Caco-2 (cell line): ENCODE measurements around the gene QPRT. TPM values are rescaled to one million over a fixed set of nuclear protein-coding genes. Genes with fewer than 3 reads are reported as not detected.
"Not testable (repeated sequence)": the region's sequence is repeated elsewhere in the genome, so short reads cannot be mapped to it uniquely, and the experiment has no call there.

Experiments used
- Bru-seq: library from RNA; stranded (reverse); fragments of 400-500 nt; gene quantifications from one replicate; lab custom pipeline; 2021; lab: Mats Ljungman, UMichigan
- BruChase-seq, 2 experiments: library from RNA; stranded (reverse); fragments of 400-500 nt; gene quantifications; one replicate each; lab custom pipeline; 2021; lab: Mats Ljungman, UMichigan
- BruUV-seq: library from RNA; stranded (reverse); fragments of 400-500 nt; replicated peaks from 2 replicates; lab custom pipeline; 2021; lab: Mats Ljungman, UMichigan
- CTCF ChIA-PET: fragments of 300-600 bp; sonication (Branson Sonifier 250); formaldehyde crosslinking; loops from one replicate; lab custom pipeline; 2022; ENCODE audit warnings: antibody characterized with exemption; lab: Charles Lee
- POLR2A ChIA-PET: fragments of 300-600 bp; sonication (Branson Sonifier 250); formaldehyde crosslinking; loops from one replicate; lab custom pipeline; 2022; ENCODE audit warnings: antibody characterized with exemption; lab: Charles Lee
- DNase-seq, 2 experiments: peaks; one replicate each; pipeline versions ENCODE4 v3.0.0 to v3.0.0-alpha.2; 2020 to 2022
- H3K27me3 ChIP-seq: replicated peaks from 2 replicates; pipeline ENCODE4 v1.6.0; 2011; ENCODE audit warnings: low read length; ENCODE audit not compliant: control insufficient read depth, insufficient read depth
- H3K36me3 ChIP-seq: 2 replicates; pipeline ENCODE4 v1.5.1; 2011; ENCODE audit warnings: low read length; ENCODE audit not compliant: control insufficient read depth, insufficient read depth
- H3K4me1 ChIP-seq: fragments of 250-450 bp; sonication (Bioruptor Pico); 2 replicates; pipeline ENCODE4 v1.5.1; 2020; ENCODE audit warnings: mild to moderate bottlenecking
- H3K4me3 ChIP-seq: 2 replicates; pipeline ENCODE4 v1.5.1; 2011; ENCODE audit warnings: low read depth, mild to moderate bottlenecking, control low read depth, low read length
- H3K9me3 ChIP-seq: fragments of 250-450 bp; sonication (Bioruptor Pico); 2 replicates; pipeline ENCODE4 v1.5.1; 2020; ENCODE audit warnings: mild to moderate bottlenecking, moderate library complexity
- H3K27ac Mint-ChIP-seq: one replicate; pipeline ENCODE4 v1.8.0; 2022; ENCODE audit warnings: mixed read lengths; ENCODE audit not compliant: unreplicated experiment
- H3K27me3 Mint-ChIP-seq: one replicate; pipeline ENCODE4 v1.8.0; 2022; ENCODE audit warnings: mixed read lengths; ENCODE audit not compliant: insufficient read depth, unreplicated experiment
- H3K36me3 Mint-ChIP-seq: one replicate; pipeline ENCODE4 v1.8.0; 2022; ENCODE audit warnings: mild to moderate bottlenecking, mixed read lengths; ENCODE audit not compliant: insufficient read depth, unreplicated experiment
- H3K4me1 Mint-ChIP-seq: one replicate; pipeline ENCODE4 v1.8.0; 2022; ENCODE audit warnings: low read depth, mixed read lengths; ENCODE audit not compliant: unreplicated experiment
- H3K4me3 Mint-ChIP-seq: one replicate; pipeline ENCODE4 v1.8.0; 2022; ENCODE audit warnings: mild to moderate bottlenecking, moderate library complexity, mixed read lengths; ENCODE audit not compliant: unreplicated experiment
- H3K9me3 Mint-ChIP-seq: one replicate; pipeline ENCODE4 v1.8.0; 2022; ENCODE audit warnings: mixed read lengths; ENCODE audit not compliant: unreplicated experiment
- CTCF ChIP-seq, 2 experiments: fragments of 200-600 bp in 1 of 2; IDR thresholded peaks; 1 replicate in 1 of 2; 2 replicates in 1 of 2; pipeline versions ENCODE4 v1.5.1 to v1.8.0; 2011 to 2022; ENCODE audit warnings: antibody characterized with exemption in 1 of 2, control low read depth in 1 of 2, inconsistent platforms in 1 of 2, low read depth in 1 of 2, low read length in 1 of 2, mild to moderate bottlenecking in 1 of 2, moderate library complexity in 1 of 2; ENCODE audit not compliant: insufficient read depth in 1 of 2, severe bottlenecking in 1 of 2, unreplicated experiment in 1 of 2
- intact Hi-C: fragments of 100-400 bp; cut with micrococcal nuclease; formaldehyde crosslinking; loops from one replicate; pipeline ENCODE4 v1.10.0; 2022; ENCODE audit not compliant: unreplicated experiment
- long read RNA-seq: library from polyadenylated mRNA; stranded (forward); transcript quantifications from one replicate; pipeline ENCODE4 v2.0.0, GENCODE V29; 2022
- total RNA-seq: library from RNA; stranded (reverse); gene quantifications from 2 replicates; pipeline ENCODE4 v1.2.3, GENCODE V29; 2022

The QPRT gene
- total RNA-seq = 176 and 178 TPM in 2 replicates
- Bru-seq, nascent RNA = percentile 94 among the genes with signal in this experiment
- percentile 97 among the genes with signal in this experiment for BruChase-seq, experiment 1, labeled RNA remaining after a 2-hour chase
- percentile 98 among the genes with signal in this experiment for BruChase-seq, experiment 2, labeled RNA remaining after a 6-hour chase
- long read RNA-seq, transcript QPRT-202 (4 exons, 2,343 nt) = major isoform, 185 of 255 reads
- long read RNA-seq, transcript QPRT-204 (1 exons, 2,199 nt) = minor isoform, 6 of 255 reads
- long read RNA-seq, partial matches to known transcripts = 16 of 255 reads
- long read RNA-seq, other reads (novel, unspliced or antisense) = 47 of 255 reads

- peaks cover 34% of the 10 kb centered on the region for H3K36me3 Mint-ChIP-seq
- peak; percentile 90 to 92 for DNase-seq
- H3K9me3 ChIP-seq = no peaks in the 10 kb centered on the region
- H3K9me3 Mint-ChIP-seq = no peaks in the 10 kb centered on the region
- intact Hi-C loops = no loop called here
- no peak for TF ChIP-seq CTCF (IDR thresholded peaks at IDR 0.05; ENCODE audit: insufficient read depth in 1 of 2, low read depth in 1 of 2, low read length in 1 of 2, severe bottlenecking in 1 of 2, unreplicated experiment in 1 of 2)
- H3K4me3 ChIP-seq = peak within 1 kb of the TSS; percentile 55
- CTCF ChIA-PET = interaction anchor here (0.7 to 1.5 kb wide), 2 partner anchors 21 to 37 kb away, joined by 4 to 5 read pairs; no protein-coding TSS in a partner anchor
- no peaks in the 10 kb centered on the region for H3K27me3 ChIP-seq
- H3K27ac Mint-ChIP-seq = peak within 1 kb of the TSS; percentile 96
- H3K4me1 Mint-ChIP-seq = peaks cover 9% of the 10 kb centered on the region
- H3K36me3 ChIP-seq = peaks cover 1% of the 10 kb centered on the region
- no TSS peak for BruUV-seq
- peaks cover 9% of the 10 kb centered on the region for H3K4me1 ChIP-seq
- H3K4me3 Mint-ChIP-seq = peak within 1 kb of the TSS; percentile 96
- no peaks in the 10 kb centered on the region for H3K27me3 Mint-ChIP-seq
- POLR2A ChIA-PET = interaction anchor here (0.9 to 1.6 kb wide), 6 partner anchors 21 to 295 kb away, joined by 4 to 12 read pairs (median 4); partner anchors contain the start of genes KIF22 and TAOK2
Measured at GRCh38 chr16:29678691-29679267, at the start of gene QPRT. Gene QPRT, plus strand, starts transcription at chr16:29679180. Its CDS starts 18 bp downstream, at chr16:29679198.

- H3K4me3 ChIP-seq, CTCF ChIA-PET, H3K36me3 Mint-ChIP-seq, H3K27me3 Mint-ChIP-seq, BruUV-seq, H3K4me1 ChIP-seq, H3K4me1 Mint-ChIP-seq, intact Hi-C loops, H3K4me3 Mint-ChIP-seq, H3K27ac Mint-ChIP-seq, H3K27me3 ChIP-seq, H3K9me3 Mint-ChIP-seq, POLR2A ChIA-PET, H3K36me3 ChIP-seq, DNase-seq, H3K9me3 ChIP-seq: not testable (repeated sequence)
Measured at GRCh38 chr16:29629318-29629717, 49.7 kb upstream of the QPRT start.

- POLR2A ChIA-PET, BruUV-seq: not testable (repeated sequence)
Measured at GRCh38 chr16:29631658-29632057, 47.3 kb upstream of the QPRT start.

GRCh38 chr16:29635902-29636301 lies 43.1 kb upstream of the QPRT start:
- H3K27me3 ChIP-seq, intact Hi-C loops, H3K36me3 Mint-ChIP-seq, H3K4me3 Mint-ChIP-seq, CTCF ChIA-PET, H3K4me1 Mint-ChIP-seq, BruUV-seq, H3K4me1 ChIP-seq, H3K9me3 Mint-ChIP-seq, DNase-seq, H3K36me3 ChIP-seq, H3K9me3 ChIP-seq, POLR2A ChIA-PET, H3K27ac Mint-ChIP-seq, H3K27me3 Mint-ChIP-seq, H3K4me3 ChIP-seq: not testable (repeated sequence)

More at GRCh38 chr16:29631658-29632057, 47.3 kb upstream of the QPRT start:
- H3K27me3 ChIP-seq, H3K27me3 Mint-ChIP-seq, H3K9me3 ChIP-seq, H3K4me3 ChIP-seq, H3K9me3 Mint-ChIP-seq, H3K27ac Mint-ChIP-seq, H3K4me1 Mint-ChIP-seq, CTCF ChIA-PET, H3K36me3 ChIP-seq, H3K36me3 Mint-ChIP-seq, intact Hi-C loops, H3K4me1 ChIP-seq, H3K4me3 Mint-ChIP-seq: not testable (repeated sequence)
- peak in 1 of 2 experiments; percentile 37 for DNase-seq

- H3K4me1 Mint-ChIP-seq, H3K9me3 Mint-ChIP-seq, H3K27me3 Mint-ChIP-seq, H3K36me3 Mint-ChIP-seq, H3K27me3 ChIP-seq, H3K36me3 ChIP-seq, POLR2A ChIA-PET, H3K4me1 ChIP-seq, CTCF ChIA-PET, H3K4me3 Mint-ChIP-seq, BruUV-seq, DNase-seq, H3K9me3 ChIP-seq, intact Hi-C loops, H3K4me3 ChIP-seq, H3K27ac Mint-ChIP-seq: not testable (repeated sequence)
Measured at GRCh38 chr16:29636368-29636767, 42.6 kb upstream of the QPRT start.

GRCh38 chr16:29638751-29639150 lies 40.2 kb upstream of the QPRT start:
- CTCF ChIA-PET, H3K27me3 Mint-ChIP-seq, H3K27ac Mint-ChIP-seq, H3K4me1 Mint-ChIP-seq, H3K4me3 Mint-ChIP-seq, H3K36me3 ChIP-seq, POLR2A ChIA-PET, H3K4me1 ChIP-seq, H3K9me3 ChIP-seq, H3K36me3 Mint-ChIP-seq, intact Hi-C loops, H3K4me3 ChIP-seq, H3K9me3 Mint-ChIP-seq, BruUV-seq, H3K27me3 ChIP-seq, DNase-seq: not testable (repeated sequence)
